Stomach (tissue), 9 donors: ENCODE data around the gene NOS3. TPM values are rescaled to one million over a fixed set of nuclear protein-coding genes. Genes with fewer than 3 reads are reported as not detected.

ENCODE experiments used
- DNase-seq, 2 donors: peaks; one replicate each; pipeline versions ENCODE4 v3.0.0 to v3.0.0-alpha.2; 2013 to 2019
- H3K27ac ChIP-seq, 5 donors: fragments of 200-600 bp in 4 of 5; sonication (generic) in 4 of 5; one replicate each; pipeline ENCODE4 v1.5.1; 2013 to 2019; ENCODE audit warnings: mild to moderate bottlenecking in 1 of 5, moderate library complexity in 1 of 5
- H3K27me3 ChIP-seq, 3 donors: fragments of 200-600 bp; sonication (generic); one replicate each; pipeline ENCODE4 v1.5.1; 2017 to 2019; ENCODE audit warnings: mixed run types in 1 of 3
- H3K36me3 ChIP-seq, 4 donors: fragments of 200-600 bp; sonication (generic); 1 replicate in 3 of 4; 2 replicates in 1 of 4; pipeline ENCODE4 v1.5.1; 2016 to 2019
- H3K4me1 ChIP-seq, 4 donors: fragments of 200-600 bp; sonication (generic); one replicate each; pipeline ENCODE4 v1.5.1; 2016 to 2019
- H3K4me3 ChIP-seq, 4 donors: fragments of 200-600 bp; sonication (generic) in 3 of 4; one replicate each; pipeline ENCODE4 v1.5.1; 2016 to 2019; ENCODE audit warnings: mild to moderate bottlenecking in 1 of 4
- H3K9me3 ChIP-seq, 4 donors: fragments of 200-600 bp; sonication (generic); one replicate each; pipeline ENCODE4 v1.5.1; 2016 to 2019
- CTCF ChIP-seq, 7 experiments: fragments of 450-650 bp in 4 of 7; fragments of 200-600 bp in 3 of 7; sonication (generic) in 3 of 7; IDR thresholded peaks; one replicate each; pipeline ENCODE4 v1.5.1; 2016 to 2019; ENCODE audit warnings: antibody characterized with exemption in 7 of 7, control low read depth in 2 of 7, mild to moderate bottlenecking in 1 of 7
- EP300 ChIP-seq: sonication (generic); formaldehyde crosslinking; IDR thresholded peaks from one replicate; pipeline ENCODE4 v1.6.1; 2017; ENCODE audit warnings: antibody characterized with exemption
- POLR2A ChIP-seq, 4 donors: fragments of 450-650 bp; IDR thresholded peaks; one replicate each; pipeline ENCODE4 v1.6.1; 2016; ENCODE audit warnings: antibody characterized with exemption in 4 of 4, control low read depth in 2 of 4, mild to moderate bottlenecking in 1 of 4, moderate library complexity in 1 of 4
- POLR2AphosphoS5 ChIP-seq, 3 donors: sonication (generic); formaldehyde crosslinking; IDR thresholded peaks; one replicate each; pipeline ENCODE4 v1.6.1; 2016; ENCODE audit warnings: antibody characterized with exemption in 3 of 3
- whole genome bisulfite sequencing, 5 donors: extraction: QIAGEN DNeasy Blood & Tissue Kit in 3 of 5; methylation state at CpG; one replicate each; pipeline versions ENCODE4 v1.1.5 to v1.1.7; 2013 to 2018; 5-methylcytosine and 5-hydroxymethylcytosine counted together
- intact Hi-C: fragments of 100-400 bp; cut with DNase I; formaldehyde crosslinking; loops from one replicate; pipeline ENCODE4 v1.15.1; 2023; ENCODE audit warnings: low total_unique reads
- polyA plus RNA-seq, 3 donors: library from polyadenylated mRNA; stranded (reverse); fragments of 200-250 nt; gene quantifications; one replicate each; pipeline ENCODE4 v1.2.3, GENCODE V29; 2013
- total RNA-seq, 5 donors: library from RNA; depleted of rRNA; stranded (reverse); fragments of >200 nt; gene quantifications; one replicate each; pipeline versions ENCODE4 v1.1.0 to v1.2.3, GENCODE V29; 2014 to 2016
- donor health status: healthy with polysubstance abuse.
- donor health status: Bipolar disorder and iron deficiency.
- donor health status: healthy.

NOS3 gene
- total and polyA plus RNA-seq, 8 donors: 2.5 to 45.1 (median 7.5) TPM

GRCh38 chr7:151043959-151044358 lies 53.1 kb downstream of the NOS3 start:
- H3K27me3 ChIP-seq: no peaks in the 10 kb centered on the region
- intact Hi-C loops: no loop called here
- WGBS, 5 donors: 90 to 94% (median 93%) methylated on average over 19 to 20 of the region's 20 CpGs
- H3K36me3 ChIP-seq: peaks cover 6 to 56% (median 47%) of the 10 kb centered on the region in 4 donors
- peaks cover 13 to 27% (median 20%) of the 10 kb centered on the region in 4 donors for H3K4me1 ChIP-seq
- no peak overlapping the region for H3K4me3 ChIP-seq
- H3K27ac ChIP-seq: no peak overlapping the region
- no peak for DNase-seq
- H3K9me3 ChIP-seq: no peaks in the 10 kb centered on the region
- TF ChIP-seq EP300 (no peak), POLR2A (IDR thresholded peaks at IDR 0.05) (no peak), POLR2AphosphoS5 (IDR thresholded peaks at IDR 0.05) (no peak), CTCF (IDR thresholded peaks at IDR 0.05) (no peak)

GRCh38 chr7:151045262-151045661 lies 54.4 kb downstream of the NOS3 start:
- Histone ChIP-seq H3K4me1 (peaks cover 5 to 17% (median 9%) of the 10 kb centered on the region in 4 donors), H3K27me3 (peaks cover 0 to 5% (median under 1%) of the 10 kb centered on the region in 3 donors), H3K4me3 (no peak overlapping the region), H3K27ac (no peak overlapping the region), H3K9me3 (no peaks in the 10 kb centered on the region), H3K36me3 (peaks cover 6 to 56% (median 47%) of the 10 kb centered on the region in 4 donors)
- intact Hi-C loops: no loop called here
- 83 to 94% (median 89%) methylated on average over 2 to 11 of the region's 11 CpGs for WGBS, 5 donors
- DNase-seq: no peak
- TF ChIP-seq EP300: no peak
- TF ChIP-seq CTCF (IDR thresholded peaks at IDR 0.05): no peak
- TF ChIP-seq POLR2AphosphoS5 (IDR thresholded peaks at IDR 0.05): no peak
- TF ChIP-seq POLR2A (IDR thresholded peaks at IDR 0.05): no peak

DNA sequence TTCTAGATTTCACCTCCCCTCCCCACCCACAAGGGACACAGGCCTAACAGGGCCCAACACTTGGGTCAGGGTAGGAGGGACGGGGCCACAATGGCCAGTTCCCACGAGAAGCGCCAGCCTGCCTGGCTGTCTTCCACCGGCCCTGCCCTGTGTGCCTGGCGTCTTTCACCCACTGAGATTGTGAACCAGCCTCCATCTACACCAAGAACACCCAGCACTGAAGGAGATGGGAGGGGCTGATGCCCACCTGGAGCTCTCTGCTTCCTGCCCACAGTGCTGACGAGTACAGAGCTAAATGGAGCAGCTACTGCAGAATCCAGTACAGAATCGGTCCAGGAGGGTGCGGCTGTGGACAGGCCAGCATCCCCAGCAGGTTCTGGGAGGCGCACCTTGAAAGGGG lies 55.1 kb downstream of the NOS3 start:
- DNase-seq: no peak
- WGBS, 5 donors: 70 to 79% (median 74%) methylated on average over 9 of the region's 9 CpGs
- TF ChIP-seq CTCF (IDR thresholded peaks at IDR 0.05): no peak
- no peak for TF ChIP-seq POLR2A (IDR thresholded peaks at IDR 0.05)
- Histone ChIP-seq H3K27ac (no peak overlapping the region), H3K36me3 (peaks cover 6 to 54% (median 45%) of the 10 kb centered on the region in 4 donors), H3K27me3 (peaks cover 0 to 12% (median 8%) of the 10 kb centered on the region in 3 donors), H3K4me1 (peaks cover 6 to 21% (median 13%) of the 10 kb centered on the region in 4 donors), H3K9me3 (no peaks in the 10 kb centered on the region), H3K4me3 (no peak overlapping the region)
- intact Hi-C loops: no loop called here

GRCh38 chr7:151046603-151047573 lies 56.1 kb downstream of the NOS3 start:
- intact Hi-C loops: no loop called here
- 39 to 57% (median 42%) methylated on average over 12 to 14 of the region's 14 CpGs for WGBS, 5 donors
- peak in 1 of 2 donors; percentile 75 for DNase-seq
- TF ChIP-seq CTCF (IDR thresholded peaks at IDR 0.05) (no peak), POLR2AphosphoS5 (IDR thresholded peaks at IDR 0.05) (no peak), EP300 (no peak), POLR2A (IDR thresholded peaks at IDR 0.05) (no peak)
- Histone ChIP-seq H3K4me3 (no peak overlapping the region), H3K4me1 (peaks cover 6 to 30% (median 21%) of the 10 kb centered on the region in 4 donors), H3K9me3 (no peaks in the 10 kb centered on the region), H3K36me3 (peaks cover 6 to 45% (median 37%) of the 10 kb centered on the region in 4 donors), H3K27ac (no peak overlapping the region), H3K27me3 (peaks cover 0 to 22% (median 11%) of the 10 kb centered on the region in 3 donors)
